KG1 (cell line): ENCODE data around the gene GALNT1.

Source experiments
- DNase-seq: peaks from one replicate; lab custom pipeline; 2025; lab: John Stamatoyannopoulos, UW

GALNT1 gene

GRCh38 chr18:35582899-35583558 lies 1.5 kb downstream of the GALNT1 start:
- DNase-seq = no peak

- no peak for DNase-seq
These were observed 3.2 kb downstream of the GALNT1 start for GRCh38 chr18:35584735-35585134.

- DNase-seq = no peak
These were observed 4.1 kb downstream of the GALNT1 start for GRCh38 chr18:35585608-35586007.

- DNase-seq = no peak
These were observed 6.6 kb downstream of the GALNT1 start for GRCh38 chr18:35588122-35588521.

- DNase-seq = no peak
These were observed 7.5 kb downstream of the GALNT1 start for GRCh38 chr18:35588995-35589394.

- no peak for DNase-seq
These were observed 8.0 kb downstream of the GALNT1 start for GRCh38 chr18:35589546-35589945.

- DNase-seq = no peak
These were observed 9.4 kb downstream of the GALNT1 start for GRCh38 chr18:35590935-35591334.

GRCh38 chr18:35592298-35592697 lies 10.8 kb downstream of the GALNT1 start:
- no peak for DNase-seq

GRCh38 chr18:35593859-35594258 lies 12.3 kb downstream of the GALNT1 start:
- no peak for DNase-seq

- no peak for DNase-seq
These were observed 16.2 kb downstream of the GALNT1 start for GRCh38 chr18:35597758-35598157.

GRCh38 chr18:35602193-35602820 lies 20.8 kb downstream of the GALNT1 start:
- DNase-seq = no peak

- no peak for DNase-seq
These were observed 21.5 kb downstream of the GALNT1 start for GRCh38 chr18:35603008-35603407.

GRCh38 chr18:35603528-35603927 lies 22.0 kb downstream of the GALNT1 start:
- no peak for DNase-seq

GRCh38 chr18:35604369-35604768 lies 22.8 kb downstream of the GALNT1 start:
- DNase-seq = no peak

- no peak for DNase-seq
These were observed 24.3 kb downstream of the GALNT1 start for GRCh38 chr18:35605686-35606417.

- no peak for DNase-seq
These were observed 27.7 kb downstream of the GALNT1 start for GRCh38 chr18:35609236-35609635.

GRCh38 chr18:35610089-35610488 lies 28.5 kb downstream of the GALNT1 start:
- DNase-seq = no peak

- DNase-seq = no peak
These were observed 29.2 kb downstream of the GALNT1 start for GRCh38 chr18:35610724-35611123.

GRCh38 chr18:35611518-35611917 lies 30.0 kb downstream of the GALNT1 start:
- DNase-seq = no peak

- DNase-seq = no peak
These were observed 34.5 kb downstream of the GALNT1 start for GRCh38 chr18:35616074-35616473.

GRCh38 chr18:35616664-35617423 lies 35.3 kb downstream of the GALNT1 start:
- peak; percentile 63 for DNase-seq

GRCh38 chr18:35617865-35618264 lies 36.3 kb downstream of the GALNT1 start:
- DNase-seq = no peak

- DNase-seq = no peak
These were observed 36.7 kb downstream of the GALNT1 start for GRCh38 chr18:35618289-35618688.
